ENCODE results near the gene SAMD10. TPM values are rescaled to one million over a fixed set of nuclear protein-coding genes. Genes with fewer than 3 reads are reported as not detected.

SAMD10 gene
- polyA plus RNA-seq, 3 donors: 0.34 to 2.4 (median 0.67) TPM

DNA sequence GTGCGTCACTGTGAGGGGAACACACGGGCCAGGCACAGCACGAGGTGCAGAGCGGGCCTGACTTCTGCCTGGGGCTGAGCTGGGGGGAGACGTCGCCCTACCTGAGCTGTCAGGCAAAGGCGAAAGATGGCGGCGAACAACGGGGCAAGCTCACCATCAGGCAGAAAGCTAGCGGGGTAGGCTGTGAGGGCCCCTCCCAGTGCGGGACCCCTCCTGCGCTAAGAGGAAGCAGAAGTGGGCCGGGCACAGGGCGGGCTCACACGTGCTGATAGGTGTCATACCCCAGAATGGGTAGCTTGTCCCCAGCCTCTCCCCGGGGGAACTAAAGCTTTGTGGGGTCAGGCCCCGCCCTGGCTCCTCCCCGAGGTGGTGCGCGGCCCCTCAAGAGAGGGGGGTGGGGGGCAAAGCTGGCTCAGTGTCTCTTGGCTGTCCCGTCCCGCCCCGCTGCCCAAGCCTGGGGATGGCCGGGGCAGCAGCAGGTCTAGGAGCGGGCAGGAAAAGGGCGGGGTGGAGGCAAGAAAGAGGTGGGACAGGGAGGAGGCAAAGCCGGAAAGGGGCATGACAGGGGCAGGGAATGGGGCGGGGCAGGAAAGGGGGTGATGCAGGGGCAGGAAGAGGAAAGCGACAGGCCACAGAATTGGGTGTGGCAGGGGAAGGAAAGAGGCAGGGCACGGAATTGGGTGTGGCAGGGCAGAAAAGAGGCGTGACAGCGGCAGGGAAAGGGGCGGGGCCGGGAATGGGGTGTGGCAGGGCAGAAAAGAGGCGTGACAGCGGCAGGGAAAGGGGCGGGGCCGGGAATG, 38.0 kb downstream of the SAMD10 start:
- peaks cover 0 to 3% (median 0%) of the 10 kb centered on the region in 7 donors for H3K9me3 Mint-ChIP-seq
- H3K4me1 Mint-ChIP-seq: peaks cover 24% of the 10 kb centered on the region
- Histone ChIP-seq H3K4me2 (replicated peaks; ENCODE audit: extremely low read depth, low read length, poor library complexity, severe bottlenecking) (peak overlapping the region; percentile 77), H3K4me3 (replicated peaks in 1 of 3; ENCODE audit: low read depth in 2 of 3, low read length in 3 of 3) (peak overlapping the region in 1 of 3 experiments; percentile 68), H4K20me1 (ENCODE audit: insufficient read depth, low read length) (peaks cover 99% of the 10 kb centered on the region), H2AFZ (ENCODE audit: insufficient read depth, low read depth, low read length, poor library complexity, severe bottlenecking) (peak overlapping the region; percentile 29), H3K36me3 (replicated peaks in 1 of 2; ENCODE audit: control insufficient read depth in 1 of 2, insufficient read depth in 2 of 2, low read length in 2 of 2) (peaks cover 48 to 70% of the 10 kb centered on the region in 2 donors), H3K9me3 (replicated peaks in 1 of 2; ENCODE audit: control insufficient read depth in 1 of 2, insufficient read depth in 1 of 2, low read length in 2 of 2) (no peaks in the 10 kb centered on the region), H3K79me2 (ENCODE audit: insufficient read depth, low read length) (peaks cover 75% of the 10 kb centered on the region), H3K4me1 (ENCODE audit: control insufficient read depth in 1 of 2, insufficient read depth in 2 of 2, low read length in 2 of 2) (peaks cover 30 to 39% of the 10 kb centered on the region in 2 donors), H3K9ac (ENCODE audit: insufficient read depth, low read length, poor library complexity, severe bottlenecking) (no peak overlapping the region), H3K27ac (ENCODE audit: low read depth in 1 of 2, low read length in 2 of 2) (peak overlapping the region; percentile 80 to 82), H3K27me3 (ENCODE audit: control insufficient read depth in 2 of 2, insufficient read depth in 2 of 2, low read length in 2 of 2) (no peaks in the 10 kb centered on the region)
- H3K27ac Mint-ChIP-seq: peak overlapping the region; percentile 50 to 91 (median 84)
- DNase-seq: peak; percentile 85 to 94 (median 93)
- 64% methylated on average over 16 of the region's 39 CpGs for WGBS (ENCODE audit: insufficient coverage)
- intact Hi-C loops (cut with micrococcal nuclease): loop anchor here (5.0 kb wide), 2 partner anchors 34 to 299 kb away; no protein-coding TSS in a partner anchor
- peaks cover 23 to 49% of the 10 kb centered on the region in 2 donors for H3K36me3 Mint-ChIP-seq
- H3K27me3 Mint-ChIP-seq (ENCODE audit: low read depth in 3 of 3): no peaks in the 10 kb centered on the region
- peak overlapping the region; percentile 26 to 41 for H3K4me3 Mint-ChIP-seq
- no peak for TF ChIP-seq CTCF (IDR thresholded peaks at IDR 0.05)

- intact Hi-C loops (cut with micrococcal nuclease): loop anchor here (5.0 kb wide), 2 partner anchors 33 to 298 kb away; no protein-coding TSS in a partner anchor
- Mint-ChIP-seq H3K4me1 (peaks cover 28% of the 10 kb centered on the region), H3K4me3 (no peak overlapping the region), H3K36me3 (peaks cover 27 to 55% of the 10 kb centered on the region in 2 donors), H3K27ac (peak overlapping the region; percentile 50 to 91 (median 84)), H3K27me3 (ENCODE audit: low read depth in 3 of 3) (no peaks in the 10 kb centered on the region), H3K9me3 (peaks cover 0 to 3% (median 0%) of the 10 kb centered on the region in 7 donors)
- H2AFZ ChIP-seq (ENCODE audit: insufficient read depth, low read depth, low read length, poor library complexity, severe bottlenecking): no peak overlapping the region
- peak in 1 of 3 donors; percentile 11 for DNase-seq
- H3K27ac ChIP-seq (ENCODE audit: low read depth in 1 of 2, low read length in 2 of 2): peak overlapping the region; percentile 80 to 82
- H3K36me3 ChIP-seq (replicated peaks in 1 of 2; ENCODE audit: control insufficient read depth in 1 of 2, insufficient read depth in 2 of 2, low read length in 2 of 2): peaks cover 47 to 70% of the 10 kb centered on the region in 2 donors
- TF ChIP-seq CTCF (IDR thresholded peaks at IDR 0.05): no peak
- peaks cover 30 to 39% of the 10 kb centered on the region in 2 donors for H3K4me1 ChIP-seq (ENCODE audit: control insufficient read depth in 1 of 2, insufficient read depth in 2 of 2, low read length in 2 of 2)
- peaks cover 99% of the 10 kb centered on the region for H4K20me1 ChIP-seq (ENCODE audit: insufficient read depth, low read length)
- WGBS (ENCODE audit: insufficient coverage): 97% methylated on average over 41 of the region's 58 CpGs
- no peaks in the 10 kb centered on the region for H3K9me3 ChIP-seq (replicated peaks in 1 of 2; ENCODE audit: control insufficient read depth in 1 of 2, insufficient read depth in 1 of 2, low read length in 2 of 2)
- H3K9ac ChIP-seq (ENCODE audit: insufficient read depth, low read length, poor library complexity, severe bottlenecking): no peak overlapping the region
- H3K4me3 ChIP-seq (replicated peaks in 1 of 3; ENCODE audit: low read depth in 2 of 3, low read length in 3 of 3): peak overlapping the region in 1 of 3 experiments; percentile 68
- H3K79me2 ChIP-seq (ENCODE audit: insufficient read depth, low read length): peaks cover 75% of the 10 kb centered on the region
- H3K27me3 ChIP-seq (ENCODE audit: control insufficient read depth in 2 of 2, insufficient read depth in 2 of 2, low read length in 2 of 2): no peaks in the 10 kb centered on the region
- peak overlapping the region; percentile 77 for H3K4me2 ChIP-seq (replicated peaks; ENCODE audit: extremely low read depth, low read length, poor library complexity, severe bottlenecking)
Observed at GRCh38 chr20:63940472-63941266, 38.8 kb downstream of the SAMD10 start.
